C4-2B (cell line): Measurements from ENCODE around the gene IL2RG.

ENCODE experiments used
- CTCF ChIP-seq: fragments of 450-650 bp; conservative IDR thresholded peaks from 2 replicates; pipeline ENCODE4 v1.5.1; 2017; ENCODE audit warnings: mild to moderate bottlenecking
- ZFX ChIP-seq: fragments of 450-650 bp; IDR thresholded peaks from 2 replicates; pipeline ENCODE4 v1.6.1; 2017

GRCh38 chrX:71106427-71106826 lies 5.0 kb downstream of the IL2RG start, which contains the start of gene CXorf65:
- no peak for TF ChIP-seq CTCF
- TF ChIP-seq ZFX, result no peak
